HG03342 (cell line): ENCODE measurements around the gene ERGIC1.
"Not testable (repeated sequence)": the region's sequence is repeated elsewhere in the genome, so short reads cannot be mapped to it uniquely, and the experiment has no call there.

ENCODE experiments used
- ATAC-seq: cut with Tn5 transposase; IDR thresholded peaks from one replicate; pipeline ENCODE4 v1.9.1; 2021; ENCODE audit warnings: mild to moderate bottlenecking, moderate library complexity; ENCODE audit not compliant: unreplicated experiment

Gene ERGIC1

DNA sequence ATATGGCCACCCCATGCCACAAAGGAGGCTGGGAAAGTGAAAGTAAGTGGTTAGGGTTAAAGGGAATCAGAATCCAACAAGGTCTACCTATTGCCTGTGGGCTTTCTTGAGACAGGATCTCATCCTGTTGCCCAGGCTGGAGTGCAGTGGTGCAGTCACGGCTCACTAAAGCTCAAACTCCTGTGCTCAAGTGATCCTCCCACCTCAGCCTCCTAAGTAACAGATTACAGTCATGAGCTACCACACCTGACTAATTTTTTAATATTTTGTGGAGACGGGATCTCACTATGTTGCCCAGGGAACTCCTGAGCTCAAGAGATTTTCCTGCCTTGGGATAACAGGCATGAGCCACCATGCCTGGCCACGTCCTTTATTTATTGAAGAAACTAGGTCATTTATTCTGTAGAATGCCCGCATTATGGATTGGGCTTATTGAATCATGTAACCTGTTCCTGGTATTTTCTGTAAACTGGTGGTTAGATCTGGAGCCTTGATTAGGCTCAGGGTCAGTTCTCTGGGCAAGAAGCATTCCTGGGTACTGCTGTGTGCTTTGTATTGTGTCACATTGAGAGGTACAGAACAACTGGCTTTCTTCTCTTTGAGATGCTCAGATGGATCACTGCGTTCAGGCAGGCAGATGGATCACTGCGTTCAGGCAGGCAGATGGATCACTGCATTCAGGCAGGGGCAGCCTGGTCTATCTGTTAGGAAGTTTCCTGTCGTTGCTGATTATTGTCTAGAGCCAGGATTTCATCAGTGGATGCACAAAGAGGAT, 41.6 kb downstream of the ERGIC1 start:
- ATAC-seq, result no peak

DNA sequence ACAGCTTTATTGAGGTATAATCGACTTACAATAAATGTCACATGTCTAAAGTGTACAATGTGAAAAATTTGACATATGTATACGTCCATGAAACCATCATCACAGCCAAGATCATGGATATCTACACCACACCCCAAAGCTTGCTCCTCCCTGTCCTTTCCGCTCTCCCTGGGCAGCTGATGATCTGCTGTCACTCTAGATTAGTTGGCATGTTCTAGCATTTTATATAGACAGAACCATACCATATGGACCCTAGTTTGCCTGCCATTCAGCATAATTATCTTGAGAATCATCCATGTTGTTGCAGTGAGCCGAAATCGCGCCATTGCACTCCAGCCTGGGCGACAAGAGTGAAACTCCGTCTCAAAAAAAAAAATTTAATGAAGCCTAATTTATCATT, 42.5 kb downstream of the ERGIC1 start:
- no peak for ATAC-seq

DNA sequence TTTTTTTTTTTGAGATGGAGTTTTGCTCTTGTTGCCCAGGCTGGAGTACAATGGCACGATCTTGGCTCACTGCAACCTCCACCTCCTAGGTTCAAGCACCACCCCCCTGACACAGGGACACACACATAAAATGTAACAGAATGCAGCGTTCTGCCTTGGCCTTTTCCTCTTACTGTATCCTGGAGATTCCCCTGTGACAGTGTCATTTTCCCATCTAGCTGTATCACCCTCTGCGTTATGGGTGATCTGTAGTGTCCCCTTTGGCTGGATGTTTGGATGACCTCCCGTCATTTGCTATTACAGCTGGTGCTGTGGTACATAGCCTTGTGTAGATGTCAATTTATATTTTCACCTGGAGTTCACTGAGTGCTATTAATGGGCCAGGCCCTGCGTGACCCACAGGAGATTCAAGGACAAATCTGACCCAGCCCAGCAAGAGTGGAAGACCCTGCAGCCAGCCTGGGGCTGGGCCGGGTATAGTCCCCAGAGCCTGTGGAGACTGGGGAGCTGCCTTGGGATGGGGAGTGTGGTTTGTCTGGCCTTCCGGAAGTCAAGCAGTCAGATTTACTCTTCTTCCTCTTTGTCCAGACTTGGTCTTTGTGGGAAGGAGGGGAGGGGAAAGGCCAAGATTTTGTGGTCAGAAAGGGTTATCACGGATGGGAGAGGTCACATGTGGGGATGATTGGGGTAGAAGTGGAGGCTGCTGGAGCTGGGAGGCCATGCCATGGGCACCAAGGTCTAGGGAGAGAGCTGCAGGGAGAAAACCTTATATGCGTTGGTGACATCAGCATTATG, 43.6 kb downstream of the ERGIC1 start:
- no peak for ATAC-seq

DNA sequence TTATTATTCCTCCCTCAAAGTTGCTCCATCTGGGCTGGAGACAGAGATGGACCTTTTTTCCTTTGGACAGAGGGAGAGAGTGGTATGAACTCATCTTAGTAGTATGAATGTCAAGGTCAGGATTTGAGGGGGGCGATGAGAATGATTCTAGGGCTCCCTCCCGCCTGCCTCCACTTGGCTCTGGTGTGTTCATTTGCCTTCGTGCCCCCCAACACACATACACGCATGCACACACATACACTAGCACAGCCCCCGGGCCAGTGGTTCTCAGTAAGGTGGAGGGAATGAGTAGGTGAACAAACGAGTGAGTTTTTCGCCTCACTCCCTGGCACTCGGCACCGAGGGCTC, 44.5 kb downstream of the ERGIC1 start:
- no peak for ATAC-seq

DNA sequence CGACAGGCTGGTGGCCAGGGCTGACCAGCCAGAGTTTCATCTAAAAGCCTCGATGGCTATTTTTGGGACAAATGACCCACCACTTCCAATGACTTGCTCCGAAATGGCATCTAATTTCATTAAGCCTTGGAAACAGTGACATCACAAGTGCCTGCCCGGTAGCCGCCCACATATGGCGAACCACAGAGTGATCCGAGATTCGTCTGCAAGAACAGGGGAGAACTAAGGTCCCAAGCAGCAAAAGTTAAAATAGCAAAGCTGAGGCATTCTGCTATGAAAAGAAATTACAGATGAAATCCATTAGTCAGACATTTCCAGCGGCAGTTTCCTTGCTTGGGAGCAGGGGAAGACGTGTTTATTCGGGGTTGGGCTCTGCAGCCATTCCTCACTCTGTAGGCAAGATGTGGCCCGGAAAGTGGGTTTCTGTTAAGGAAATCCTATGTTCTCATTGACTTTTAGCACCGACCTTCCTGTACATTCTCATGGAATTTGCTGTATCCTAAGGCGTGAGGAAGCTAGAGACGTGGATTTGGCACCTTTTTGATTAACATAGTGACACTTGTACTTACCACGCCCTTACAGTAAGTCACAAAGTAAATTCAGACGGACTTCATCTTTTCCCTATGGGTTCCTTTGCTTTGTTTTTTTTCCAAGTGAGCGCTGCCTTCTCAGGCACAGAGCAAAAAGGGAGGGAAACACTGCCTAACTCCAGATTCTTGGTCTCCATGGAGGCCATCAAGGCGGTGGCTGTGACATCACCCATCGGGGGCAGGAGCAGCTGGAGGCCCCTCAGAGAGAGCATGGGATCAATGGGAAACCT, 45.1 kb downstream of the ERGIC1 start:
- ATAC-seq, result no peak

DNA sequence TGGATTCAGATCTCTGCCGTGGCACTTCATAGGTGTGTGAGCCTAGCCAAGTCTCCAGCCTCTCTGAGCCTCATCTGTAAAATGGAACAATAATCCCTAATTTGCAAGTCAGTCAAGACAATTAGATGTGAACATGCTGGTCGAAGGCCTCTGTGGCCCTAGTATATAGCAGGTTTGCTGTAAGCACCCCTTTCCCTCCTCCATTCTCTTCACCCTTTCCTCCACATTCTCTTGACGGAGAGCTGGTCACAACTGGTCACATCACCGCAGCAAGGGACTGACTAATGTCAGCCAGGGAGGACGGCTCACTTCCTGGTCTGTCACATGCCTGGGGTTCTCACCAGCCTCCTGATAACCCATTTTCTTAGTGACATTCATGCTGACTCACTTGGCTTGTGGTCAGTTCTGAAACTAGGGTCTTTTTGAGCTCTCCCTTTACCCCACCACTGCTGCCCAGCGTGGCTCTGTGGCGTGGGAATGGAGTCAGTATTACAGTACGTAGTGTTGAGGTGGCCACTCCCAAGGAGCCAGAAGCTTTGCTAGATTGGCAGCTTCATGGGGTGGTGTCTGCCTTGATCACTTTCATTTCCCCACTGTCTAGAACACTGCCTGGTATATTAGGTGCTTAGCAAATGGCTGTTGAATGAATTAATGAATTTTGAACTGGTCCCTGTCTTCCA, 47.8 kb downstream of the ERGIC1 start:
- ATAC-seq, result peak; percentile 88

DNA sequence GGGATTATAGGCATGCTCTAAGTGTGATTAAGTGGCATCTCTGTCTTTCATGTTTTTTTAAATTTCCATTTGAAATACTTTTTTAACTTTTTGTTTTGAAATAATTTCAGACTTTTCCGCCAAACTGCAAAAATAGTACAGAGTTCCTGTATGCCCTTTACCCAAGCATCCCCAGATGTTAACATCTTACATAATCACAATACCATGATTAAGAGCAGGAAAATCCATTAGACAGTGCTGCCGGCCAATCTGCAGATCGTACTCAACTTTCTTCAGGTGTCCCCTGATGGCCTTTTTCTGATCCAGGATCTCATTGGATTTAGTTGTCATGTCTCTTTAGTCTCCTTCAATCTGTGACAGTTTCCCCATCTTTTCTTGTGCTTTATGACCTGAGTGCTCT, 49.0 kb downstream of the ERGIC1 start:
- no peak for ATAC-seq

DNA sequence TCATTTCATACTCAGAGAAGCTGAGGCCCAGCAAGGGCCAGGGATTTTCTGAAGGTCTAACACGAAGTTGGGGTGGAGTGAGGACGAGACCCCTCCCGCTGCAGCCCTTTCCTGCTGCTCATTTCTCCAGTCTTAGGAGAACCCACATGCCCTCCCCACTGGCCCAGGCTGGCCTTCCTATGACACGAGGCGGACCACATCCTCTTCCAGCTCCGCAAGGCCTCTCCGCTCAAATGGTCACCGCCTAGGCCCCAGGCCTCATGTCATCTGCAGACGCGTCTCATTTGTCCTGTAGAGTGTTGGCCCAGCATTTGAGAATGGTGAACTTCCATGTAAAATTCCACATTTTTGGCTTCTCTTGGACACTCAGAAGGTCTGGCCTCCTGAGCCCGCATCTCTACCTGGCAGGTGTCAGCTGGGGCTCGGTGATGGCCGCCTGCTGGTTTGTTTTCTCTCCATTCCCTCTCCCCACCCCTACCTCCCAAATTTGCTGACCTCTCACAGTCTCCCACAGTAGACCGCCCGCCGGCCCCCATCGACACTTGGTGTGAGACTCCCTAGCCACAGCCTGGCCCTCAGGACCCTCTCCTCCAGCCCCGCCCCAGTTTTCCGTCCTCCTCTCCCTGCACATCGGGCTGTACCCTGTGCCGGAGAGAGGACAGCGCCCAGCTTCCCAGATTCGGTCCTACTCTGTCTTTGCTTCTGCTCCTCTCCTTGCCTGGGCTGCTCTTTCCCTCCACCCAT, 51.7 kb downstream of the ERGIC1 start:
- ATAC-seq, result no peak

DNA sequence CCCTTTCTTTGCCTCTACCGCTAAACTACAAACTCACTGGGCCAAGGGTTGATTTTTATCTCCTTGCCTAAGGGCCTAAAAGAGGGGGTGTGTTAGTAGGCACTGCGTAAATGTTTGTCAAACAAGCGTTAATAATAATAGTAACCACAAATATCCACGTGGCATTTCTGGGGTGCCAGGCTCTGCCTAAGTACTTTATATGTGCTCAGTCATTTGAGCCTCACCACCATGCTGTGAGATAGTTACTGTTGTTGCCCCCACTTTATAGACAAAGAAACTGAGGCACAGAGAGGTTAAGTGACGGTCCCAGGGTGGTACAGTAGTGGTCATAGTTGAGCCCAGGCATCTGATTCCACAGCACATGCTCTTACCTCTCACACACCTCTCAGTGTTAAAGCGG, 52.4 kb downstream of the ERGIC1 start:
- ATAC-seq, result no peak

DNA sequence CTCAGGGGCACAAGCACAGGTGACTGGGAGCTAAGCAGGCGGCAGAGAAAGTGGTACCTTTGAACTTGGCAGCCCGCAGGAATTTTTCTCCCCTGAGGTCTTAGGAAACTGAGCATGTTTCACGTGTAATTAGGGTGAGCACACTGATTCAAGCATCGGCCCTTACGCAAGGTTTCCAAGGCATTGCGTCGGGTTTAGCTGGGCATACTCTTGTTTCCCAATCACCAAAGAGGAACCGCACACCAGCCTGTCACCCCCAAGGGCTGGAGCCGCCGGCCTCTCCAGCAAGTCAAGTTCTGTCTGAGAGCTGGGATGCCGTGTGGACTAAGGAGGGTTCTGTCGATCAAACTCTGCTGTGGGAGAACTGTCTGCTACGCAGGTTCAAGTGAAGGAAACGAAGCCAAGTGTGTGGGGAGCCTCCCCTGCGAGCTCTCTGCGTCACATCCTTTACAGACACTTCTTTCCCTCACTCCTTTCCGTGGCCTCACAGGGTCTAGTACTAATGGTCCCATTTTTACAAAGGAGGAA, 53.0 kb downstream of the ERGIC1 start:
- ATAC-seq, result no peak

DNA sequence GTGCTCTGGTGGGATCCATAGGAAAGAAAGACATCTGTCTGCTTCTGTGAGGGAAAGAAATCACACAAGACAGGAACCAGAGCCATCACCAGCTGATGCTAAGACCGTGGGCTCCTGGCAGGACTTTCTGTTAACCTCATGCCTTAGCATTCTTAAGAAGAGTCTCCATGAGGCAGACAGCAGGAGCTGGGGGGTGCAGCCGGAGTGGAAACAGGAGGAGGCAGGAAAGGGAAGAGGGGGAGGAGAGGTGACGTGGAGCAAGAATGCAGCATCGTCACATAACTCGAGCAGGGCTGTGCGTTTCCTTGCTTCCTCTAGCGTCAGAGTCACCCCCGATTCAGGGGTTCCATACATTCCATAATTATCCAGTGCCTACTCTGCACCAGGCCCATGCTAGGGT, 53.6 kb downstream of the ERGIC1 start:
- ATAC-seq, result no peak

DNA sequence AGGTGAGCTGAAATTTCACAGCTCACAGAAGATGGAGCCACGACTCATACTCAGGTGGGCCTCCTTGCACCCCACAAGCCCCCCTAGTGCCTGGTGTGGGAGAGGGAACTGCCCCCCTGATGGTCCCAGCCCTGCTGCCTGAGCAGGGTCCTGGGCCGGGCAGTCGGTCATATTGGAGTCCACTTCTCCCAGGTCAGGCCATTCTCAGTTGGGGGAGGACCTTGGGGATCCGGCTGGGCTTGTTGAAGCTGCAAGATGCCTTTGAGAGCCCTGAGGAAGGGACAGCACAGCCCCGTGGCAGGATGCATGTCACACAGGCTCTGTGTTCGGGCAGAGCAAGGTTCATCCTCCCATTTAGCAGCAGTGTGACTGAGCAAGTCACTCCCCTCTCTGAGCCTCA, 56.6 kb downstream of the ERGIC1 start:
- ATAC-seq, result no peak

DNA sequence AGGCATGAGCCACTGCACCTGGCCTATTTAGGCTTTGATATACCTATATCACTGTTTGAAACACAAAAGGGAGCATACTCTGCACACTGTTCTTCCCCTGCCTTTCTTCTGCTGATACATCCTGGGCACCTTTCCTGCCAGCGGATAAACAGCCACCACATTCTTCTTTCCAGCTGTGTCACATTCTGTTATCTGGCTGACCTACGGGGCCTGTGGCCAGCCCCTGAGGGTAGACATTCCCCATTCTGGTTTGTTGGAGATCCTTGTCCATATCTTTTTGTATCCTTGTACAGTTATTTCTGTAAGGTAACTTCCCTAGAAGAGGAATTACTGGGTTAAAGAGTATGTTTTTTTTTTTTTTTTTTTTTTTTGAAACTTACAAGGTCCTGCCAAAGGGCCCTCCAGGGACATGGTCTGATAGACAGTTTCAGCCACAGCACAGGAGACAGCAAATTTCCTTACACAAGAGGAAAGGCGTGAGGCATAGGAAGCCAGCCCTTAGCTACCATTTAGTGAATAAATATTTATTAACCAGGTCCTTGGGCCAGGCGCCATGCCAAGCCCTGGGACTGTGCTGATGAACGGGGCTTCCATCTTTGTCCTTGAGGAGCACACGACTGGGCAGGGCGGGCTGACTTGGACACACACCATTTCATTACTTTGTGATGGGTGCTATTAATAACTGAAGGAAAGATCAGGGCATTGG, 57.8 kb downstream of the ERGIC1 start:
- ATAC-seq, result no peak

DNA sequence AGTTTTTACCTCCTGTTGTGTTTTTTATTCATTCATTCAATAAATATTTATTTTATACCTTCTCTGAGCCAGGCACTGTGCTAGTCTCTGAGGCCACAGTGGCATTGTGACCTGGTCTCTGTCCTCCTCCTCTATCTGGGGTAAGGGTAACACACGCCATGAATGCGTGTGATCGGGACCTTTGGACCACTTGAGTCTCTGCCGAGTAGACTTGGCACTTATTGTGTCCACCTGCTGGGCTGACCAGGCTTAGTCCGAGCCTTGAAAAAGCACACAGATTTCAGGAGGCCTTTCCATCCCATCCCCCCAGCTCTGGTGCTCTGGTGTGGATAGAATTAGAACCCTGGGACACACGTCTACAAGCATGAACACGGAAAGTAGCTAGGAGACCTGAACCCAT, 58.7 kb downstream of the ERGIC1 start:
- ATAC-seq, result no peak

DNA sequence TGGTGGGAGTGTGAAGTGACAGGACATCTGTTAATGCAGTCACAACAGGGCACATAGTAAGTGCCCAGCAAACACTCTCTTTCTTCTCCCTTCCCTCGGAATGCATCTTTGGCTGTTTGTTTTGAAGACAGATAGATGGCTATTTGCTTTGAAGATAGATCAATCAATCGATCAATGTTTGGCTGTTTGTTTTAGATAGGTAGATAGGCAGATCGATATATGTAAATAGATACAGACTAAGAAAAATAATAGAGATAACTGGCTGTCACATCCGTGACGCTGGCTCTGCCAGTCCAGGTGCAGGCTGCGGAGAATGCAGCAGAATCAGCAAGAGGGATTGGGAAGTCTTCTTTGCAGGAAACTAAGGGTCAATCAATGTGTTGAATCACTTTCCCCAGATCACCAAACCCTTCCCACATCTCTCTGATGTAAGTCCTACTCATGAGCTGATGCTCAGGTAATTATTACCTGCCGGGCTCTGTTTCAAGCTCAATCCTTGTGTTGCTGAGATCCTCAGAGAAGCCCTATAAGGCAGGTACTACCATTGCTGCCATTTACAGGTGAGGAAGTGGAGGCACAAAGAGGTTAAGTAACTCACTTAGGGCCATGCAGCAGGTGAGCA, 60.8 kb downstream of the ERGIC1 start:
- no peak for ATAC-seq

DNA sequence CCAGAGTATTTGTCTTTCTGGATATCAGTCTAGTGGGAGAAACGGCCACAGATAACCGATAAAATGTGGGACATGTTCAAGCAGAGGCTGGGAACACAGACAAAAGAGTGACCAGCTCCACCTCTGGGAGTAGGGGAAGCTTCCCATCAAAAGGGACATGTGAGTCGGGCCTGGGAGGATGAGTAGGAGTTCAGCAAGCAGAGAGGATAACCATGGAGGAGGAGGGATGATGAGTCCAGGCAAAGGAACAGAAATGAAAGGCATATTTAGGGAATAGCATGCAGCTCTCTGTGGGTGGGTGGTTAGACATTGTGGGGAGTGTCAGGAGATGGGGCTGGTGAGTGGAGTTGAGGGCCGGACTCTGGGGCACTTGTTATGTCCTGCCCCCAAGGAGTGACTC, 61.5 kb downstream of the ERGIC1 start:
- no peak for ATAC-seq

DNA sequence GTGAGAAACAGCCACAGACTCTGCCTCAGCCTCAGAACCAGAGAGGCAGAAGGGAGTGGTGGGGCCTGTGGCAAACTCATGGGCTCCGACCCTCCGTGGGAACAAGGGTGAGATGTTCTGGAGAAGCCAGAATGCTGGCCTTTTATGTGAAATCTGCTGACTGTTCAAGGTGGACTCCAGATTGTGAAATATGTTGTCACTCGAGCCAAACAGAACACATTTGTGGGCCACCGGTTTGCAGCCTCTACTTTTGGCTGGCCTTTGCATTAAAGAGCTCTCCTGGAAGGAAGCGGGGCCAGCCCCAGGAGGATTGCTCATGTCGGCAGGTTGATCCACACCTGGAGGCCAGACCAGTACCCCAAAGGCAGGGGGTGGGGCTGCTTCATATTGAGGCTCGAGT, 62.4 kb downstream of the ERGIC1 start:
- no peak for ATAC-seq

DNA sequence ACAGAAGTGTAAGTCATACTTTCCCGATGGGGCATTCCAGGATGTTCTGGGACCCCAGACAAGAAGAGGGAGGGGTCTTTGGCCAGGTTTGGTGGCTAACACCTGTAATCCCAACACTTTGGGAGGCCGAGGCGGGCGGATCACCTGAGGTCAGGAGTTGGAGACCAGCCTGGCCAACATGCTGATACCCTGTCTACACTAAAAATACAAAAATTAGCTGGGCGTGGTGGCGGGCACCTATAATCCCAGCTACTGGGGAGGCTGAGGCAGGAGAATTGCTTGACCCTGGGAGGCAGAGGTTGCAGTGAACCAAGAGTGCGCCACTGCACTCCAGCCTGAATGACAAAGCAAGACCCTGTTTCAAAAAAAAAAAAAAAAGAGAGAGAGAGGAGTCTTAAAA, 63.0 kb downstream of the ERGIC1 start:
- ATAC-seq, result not testable (repeated sequence)
